HEK293T (cell line): ENCODE measurements around the gene FCGR2B.

ENCODE experiments used
- BHLHE40 ChIP-seq: fragments of 450-650 bp; IDR thresholded peaks from 2 replicates; pipeline ENCODE4 v1.6.1; 2016; ENCODE audit warnings: mild to moderate bottlenecking, moderate library complexity, borderline replicate concordance
- FOXA1 ChIP-seq: fragments of 450-650 bp; IDR thresholded peaks from 2 replicates; pipeline ENCODE4 v1.6.1; 2016; ENCODE audit warnings: mild to moderate bottlenecking
- FOXK2 ChIP-seq: fragments of 450-650 bp; IDR thresholded peaks from 2 replicates; pipeline ENCODE4 v1.6.1; 2016; ENCODE audit warnings: mild to moderate bottlenecking
- HDGF ChIP-seq: fragments of 450-650 bp; IDR thresholded peaks from 2 replicates; pipeline ENCODE4 v1.6.1; 2017; ENCODE audit warnings: antibody characterized with exemption, borderline replicate concordance
- NFRKB ChIP-seq: fragments of 450-650 bp; IDR thresholded peaks from 2 replicates; pipeline ENCODE4 v1.6.1; 2016; ENCODE audit warnings: mild to moderate bottlenecking, moderate library complexity
- TARDBP ChIP-seq: fragments of 450-650 bp; IDR thresholded peaks from 2 replicates; pipeline ENCODE4 v1.6.1; 2016
- ZNF384 ChIP-seq: fragments of 450-650 bp; IDR thresholded peaks from 2 replicates; pipeline ENCODE4 v1.6.1; 2016
- TF ChIP-seq, protein P1 (sequence below): fragments of 450-650 bp; IDR thresholded peaks from 2 replicates; pipeline ENCODE4 v1.6.1; 2016

DNA sequence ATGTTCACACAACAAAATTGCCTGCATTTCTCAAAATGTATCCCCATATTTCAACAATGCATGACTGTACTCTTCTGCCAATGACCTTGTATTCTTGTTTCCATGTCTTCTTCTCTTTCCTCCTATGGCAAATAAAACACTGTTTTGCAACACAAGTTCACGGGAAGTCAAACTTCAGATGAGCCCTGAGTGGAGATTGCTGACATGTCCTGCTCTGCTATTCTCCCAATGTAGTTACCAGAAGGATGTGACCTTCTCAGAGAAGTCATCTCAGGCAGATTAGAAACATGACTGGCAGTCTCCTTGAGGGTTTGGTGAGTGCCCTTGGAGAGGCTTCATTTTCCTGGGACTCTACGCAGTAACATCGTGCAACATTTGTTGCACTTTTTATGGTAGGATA is 15.6 kb downstream of the FCGR2B start:
- TF ChIP-seq ZNF384 (no peak), BHLHE40 (no peak), NFRKB (no peak), TARDBP (no peak), FOXA1 (no peak), FOXK2 (no peak), HDGF (no peak)
- TF ChIP-seq, protein P1, sequence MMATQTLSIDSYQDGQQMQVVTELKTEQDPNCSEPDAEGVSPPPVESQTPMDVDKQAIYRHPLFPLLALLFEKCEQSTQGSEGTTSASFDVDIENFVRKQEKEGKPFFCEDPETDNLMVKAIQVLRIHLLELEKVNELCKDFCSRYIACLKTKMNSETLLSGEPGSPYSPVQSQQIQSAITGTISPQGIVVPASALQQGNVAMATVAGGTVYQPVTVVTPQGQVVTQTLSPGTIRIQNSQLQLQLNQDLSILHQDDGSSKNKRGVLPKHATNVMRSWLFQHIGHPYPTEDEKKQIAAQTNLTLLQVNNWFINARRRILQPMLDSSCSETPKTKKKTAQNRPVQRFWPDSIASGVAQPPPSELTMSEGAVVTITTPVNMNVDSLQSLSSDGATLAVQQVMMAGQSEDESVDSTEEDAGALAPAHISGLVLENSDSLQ = no peak
